Type B pancreatic cell (in vitro differentiated cells): ENCODE measurements around the gene RPL39L. TPM values are rescaled to one million over a fixed set of nuclear protein-coding genes. Genes with fewer than 3 reads are reported as not detected.

Experiments used
- DNase-seq: peaks from one replicate; pipeline ENCODE4 v3.0.0; 2021; ENCODE audit warnings: mixed read lengths; ENCODE audit not compliant: unreplicated experiment; ENCODE audit errors: extremely low spot score
- H3K27ac Mint-ChIP-seq: 2 replicates; pipeline ENCODE4 v1.8.0; 2021; ENCODE audit warnings: mild to moderate bottlenecking, mixed read lengths
- H3K27me3 Mint-ChIP-seq: 2 replicates; pipeline ENCODE4 v1.8.0; 2021; ENCODE audit warnings: mixed read lengths
- H3K36me3 Mint-ChIP-seq: 2 replicates; pipeline ENCODE4 v1.8.0; 2021; ENCODE audit warnings: mixed read lengths
- H3K4me1 Mint-ChIP-seq: one replicate; pipeline ENCODE4 v1.8.0; 2021; ENCODE audit warnings: mixed read lengths; ENCODE audit not compliant: unreplicated experiment
- H3K4me3 Mint-ChIP-seq: 2 replicates; pipeline ENCODE4 v1.8.0; 2021; ENCODE audit warnings: mild to moderate bottlenecking, mixed read lengths
- H3K9me3 Mint-ChIP-seq: 2 replicates; pipeline ENCODE4 v1.8.0; 2021; ENCODE audit warnings: mixed read lengths
- CTCF ChIP-seq: fragments of 200-600 bp; sonication (generic); conservative IDR thresholded peaks from 2 replicates; pipeline ENCODE4 v1.5.0; 2021; ENCODE audit warnings: antibody characterized with exemption, mild to moderate bottlenecking
- total RNA-seq: library from RNA; stranded (reverse); gene quantifications from 2 replicates; pipeline ENCODE4 v1.2.1, GENCODE V29; 2021; ENCODE audit warnings: low replicate concordance

Gene RPL39L
- total RNA-seq, 1 donor from 2014 or later: 14.9 TPM

GRCh38 chr3:187110156-187110555, 29.1 kb downstream of the RPL39L start:
- Mint-ChIP-seq H3K27me3 (no peaks in the 10 kb centered on the region), H3K9me3 (no peaks in the 10 kb centered on the region), H3K4me1 (no peaks in the 10 kb centered on the region), H3K36me3 (no peaks in the 10 kb centered on the region), H3K27ac (no peak overlapping the region), H3K4me3 (no peak overlapping the region)
- DNase-seq: no peak
- TF ChIP-seq CTCF: no peak

- Mint-ChIP-seq H3K36me3 (no peaks in the 10 kb centered on the region), H3K9me3 (no peaks in the 10 kb centered on the region), H3K4me1 (no peaks in the 10 kb centered on the region), H3K4me3 (no peak overlapping the region), H3K27ac (no peak overlapping the region), H3K27me3 (no peaks in the 10 kb centered on the region)
- DNase-seq: no peak
- TF ChIP-seq CTCF: no peak
These were observed 31.3 kb downstream of the RPL39L start for GRCh38 chr3:187107989-187108388.

GRCh38 chr3:187105700-187106099, 33.6 kb downstream of the RPL39L start:
- H3K4me1 Mint-ChIP-seq: peaks cover 6% of the 10 kb centered on the region
- no peak overlapping the region for H3K27ac Mint-ChIP-seq
- no peaks in the 10 kb centered on the region for H3K27me3 Mint-ChIP-seq
- TF ChIP-seq CTCF: no peak
- H3K9me3 Mint-ChIP-seq: no peaks in the 10 kb centered on the region
- no peaks in the 10 kb centered on the region for H3K36me3 Mint-ChIP-seq
- H3K4me3 Mint-ChIP-seq: no peak overlapping the region
- DNase-seq: no peak

GRCh38 chr3:187104933-187105332, 34.4 kb downstream of the RPL39L start:
- H3K27ac Mint-ChIP-seq: no peak overlapping the region
- no peak for TF ChIP-seq CTCF
- peaks cover 6% of the 10 kb centered on the region for H3K4me1 Mint-ChIP-seq
- no peaks in the 10 kb centered on the region for H3K36me3 Mint-ChIP-seq
- DNase-seq: no peak
- H3K4me3 Mint-ChIP-seq: no peak overlapping the region
- H3K9me3 Mint-ChIP-seq: no peaks in the 10 kb centered on the region
- H3K27me3 Mint-ChIP-seq: no peaks in the 10 kb centered on the region

GRCh38 chr3:187104342-187104741, 35.0 kb downstream of the RPL39L start:
- no peak for TF ChIP-seq CTCF
- Mint-ChIP-seq H3K9me3 (no peaks in the 10 kb centered on the region), H3K27me3 (no peaks in the 10 kb centered on the region), H3K27ac (no peak overlapping the region), H3K4me1 (peaks cover 6% of the 10 kb centered on the region), H3K4me3 (no peak overlapping the region), H3K36me3 (peaks cover 4% of the 10 kb centered on the region)
- DNase-seq: no peak

- DNase-seq: no peak
- Mint-ChIP-seq H3K36me3 (peaks cover 4% of the 10 kb centered on the region), H3K4me3 (no peak overlapping the region), H3K27me3 (no peaks in the 10 kb centered on the region), H3K4me1 (peaks cover 6% of the 10 kb centered on the region), H3K27ac (no peak overlapping the region), H3K9me3 (peaks cover 9% of the 10 kb centered on the region)
- TF ChIP-seq CTCF: no peak
These were observed 36.0 kb downstream of the RPL39L start for GRCh38 chr3:187103251-187103650.
